ENCODE data around the gene AMACR.

GRCh38 chr5:34053133-34053532 is 45.3 kb upstream of the AMACR start:
- TF ChIP-seq RAD21 (conservative IDR thresholded peaks at IDR 0.05) (no peak), CTCF (IDR thresholded peaks at IDR 0.05; ENCODE audit: poor library complexity, severe bottlenecking) (no peak), MXI1 (conservative IDR thresholded peaks at IDR 0.05; ENCODE audit: poor library complexity, severe bottlenecking) (no peak), EP300 (conservative IDR thresholded peaks at IDR 0.05; ENCODE audit: poor library complexity, severe bottlenecking) (no peak), POLR2AphosphoS5 (IDR thresholded peaks at IDR 0.05) (no peak), TAF1 (IDR thresholded peaks at IDR 0.05; ENCODE audit: low read depth) (no peak)
